HEK293T (cell line): ENCODE measurements around the gene MBNL2.

Source experiments
- ARNT ChIP-seq: fragments of 450-650 bp; IDR thresholded peaks from 2 replicates; pipeline ENCODE4 v1.6.1; 2017; ENCODE audit warnings: mild to moderate bottlenecking
- BHLHE40 ChIP-seq: fragments of 450-650 bp; IDR thresholded peaks from 2 replicates; pipeline ENCODE4 v1.6.1; 2016; ENCODE audit warnings: mild to moderate bottlenecking, moderate library complexity, borderline replicate concordance
- ELF4 ChIP-seq: fragments of 450-650 bp; IDR thresholded peaks from 2 replicates; pipeline ENCODE4 v1.6.1; 2017; ENCODE audit warnings: antibody characterized with exemption
- FOXA1 ChIP-seq: fragments of 450-650 bp; IDR thresholded peaks from 2 replicates; pipeline ENCODE4 v1.6.1; 2016; ENCODE audit warnings: mild to moderate bottlenecking
- FOXM1 ChIP-seq: fragments of 450-650 bp; IDR thresholded peaks from 2 replicates; pipeline ENCODE4 v1.6.1; 2017; ENCODE audit warnings: mild to moderate bottlenecking, borderline replicate concordance
- PKNOX1 ChIP-seq: fragments of 450-650 bp; IDR thresholded peaks from 2 replicates; pipeline ENCODE4 v1.6.1; 2016
- SUZ12 ChIP-seq: fragments of 450-650 bp; IDR thresholded peaks from 2 replicates; pipeline ENCODE4 v1.6.1; 2016; ENCODE audit warnings: mild to moderate bottlenecking
- ZNF384 ChIP-seq: fragments of 450-650 bp; IDR thresholded peaks from 2 replicates; pipeline ENCODE4 v1.6.1; 2016

- TF ChIP-seq FOXA1 (no peak), FOXM1 (no peak), SUZ12 (no peak), ARNT (no peak), BHLHE40 (no peak), ZNF384 (no peak), PKNOX1 (no peak), ELF4 (no peak)
Measured at GRCh38 chr13:97397267-97397666, 175.1 kb downstream of the MBNL2 start.
